LNCAP (cell line): ENCODE data around the gene TRMT61A.

Experiments
- CTCF ChIP-seq: fragments of 450-650 bp; IDR thresholded peaks from 2 replicates; pipeline ENCODE4 v1.5.1; 2017; ENCODE audit warnings: mild to moderate bottlenecking

TRMT61A gene

GRCh38 chr14:103501921-103502669 lies 26.9 kb upstream of the TRMT61A start:
- no peak for TF ChIP-seq CTCF

DNA sequence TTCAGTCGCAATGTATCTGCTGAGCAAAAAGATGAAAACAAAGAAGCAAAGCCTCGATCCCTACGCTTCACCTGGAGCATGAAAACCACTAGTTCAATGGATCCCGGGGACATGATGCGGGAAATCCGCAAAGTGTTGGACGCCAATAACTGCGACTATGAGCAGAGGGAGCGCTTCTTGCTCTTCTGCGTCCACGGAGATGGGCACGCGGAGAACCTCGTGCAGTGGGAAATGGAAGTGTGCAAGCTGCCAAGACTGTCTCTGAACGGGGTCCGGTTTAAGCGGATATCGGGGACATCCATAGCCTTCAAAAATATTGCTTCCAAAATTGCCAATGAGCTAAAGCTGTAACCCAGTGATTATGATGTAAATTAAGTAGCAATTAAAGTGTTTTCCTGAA lies 26.1 kb upstream of the TRMT61A start:
- no peak for TF ChIP-seq CTCF

GRCh38 chr14:103503296-103503695 lies 25.7 kb upstream of the TRMT61A start:
- TF ChIP-seq CTCF, result no peak

- TF ChIP-seq CTCF, result no peak
Measured at GRCh38 chr14:103504991-103505565, 23.9 kb upstream of the TRMT61A start.

DNA sequence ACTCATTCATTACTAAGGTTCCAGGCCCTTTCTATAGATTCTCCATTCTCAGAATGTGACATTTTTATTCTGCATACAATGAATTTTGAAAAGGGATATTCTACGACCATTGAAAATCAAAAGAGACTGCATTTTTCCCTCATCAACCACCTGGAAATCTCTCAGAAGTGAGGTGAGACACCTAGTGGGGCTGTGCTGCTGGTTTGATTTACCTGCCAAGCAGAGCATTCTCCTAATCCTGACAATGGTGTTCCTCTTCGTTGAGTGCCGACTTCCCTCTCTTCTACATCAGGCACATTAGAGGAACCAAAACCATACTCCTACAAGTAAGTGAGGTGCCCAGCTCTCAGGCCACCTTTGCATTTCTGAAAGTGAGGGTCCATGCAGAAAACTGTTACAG lies 21.2 kb upstream of the TRMT61A start:
- TF ChIP-seq CTCF, result no peak

GRCh38 chr14:103508521-103509329 lies 20.3 kb upstream of the TRMT61A start:
- no peak for TF ChIP-seq CTCF

DNA sequence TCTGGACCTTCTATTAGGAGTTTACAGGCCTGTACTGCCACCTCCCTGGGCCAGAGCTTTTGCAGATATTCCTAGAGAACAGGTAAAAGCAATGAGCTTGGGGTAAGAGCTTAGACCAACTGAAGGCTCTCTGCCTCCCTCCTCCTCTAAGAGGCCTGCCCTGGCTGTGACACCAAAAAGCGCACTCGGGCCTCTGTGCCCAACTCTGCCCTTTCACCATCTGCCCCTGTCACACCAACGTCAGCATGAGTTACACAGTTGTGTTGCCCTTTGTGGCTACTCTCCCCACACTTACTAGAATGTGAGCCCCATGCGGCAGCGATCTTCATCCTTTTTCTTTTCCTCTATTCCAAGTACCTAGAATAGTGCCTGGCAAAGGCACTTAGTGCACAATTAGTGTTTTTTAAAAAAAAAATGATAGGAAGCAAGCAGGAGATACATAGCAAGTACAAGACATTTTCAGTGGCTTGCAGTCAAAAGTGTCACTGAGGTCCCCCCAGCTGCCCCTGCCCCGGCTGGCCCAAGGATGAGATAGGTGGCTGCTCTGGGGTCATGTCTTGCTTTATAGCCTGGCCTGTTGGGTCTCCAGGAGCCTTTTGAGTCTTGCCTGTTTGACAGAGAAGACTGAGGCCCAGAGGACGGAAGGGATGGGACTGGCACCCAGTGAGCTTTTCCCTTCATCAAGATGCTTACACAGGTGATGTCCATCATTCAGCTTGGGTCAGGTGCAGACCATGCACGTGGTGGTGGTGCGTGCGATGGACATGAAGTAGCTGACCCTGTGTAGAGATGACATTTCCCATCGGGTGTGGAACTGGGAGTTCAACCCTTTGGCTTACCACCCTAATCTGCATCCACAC lies 18.9 kb upstream of the TRMT61A start:
- no peak for TF ChIP-seq CTCF
